ENCODE measurements around the gene CENPF.
"Not testable (repeated sequence)": the region's sequence is repeated elsewhere in the genome, so short reads cannot be mapped to it uniquely, and the experiment has no call there.

The CENPF gene

GRCh38 chr1:214583113-214583512 is 19.9 kb upstream of the CENPF start:
- no peak for DNase-seq (ENCODE audit: low read depth in 2 of 2)

DNA sequence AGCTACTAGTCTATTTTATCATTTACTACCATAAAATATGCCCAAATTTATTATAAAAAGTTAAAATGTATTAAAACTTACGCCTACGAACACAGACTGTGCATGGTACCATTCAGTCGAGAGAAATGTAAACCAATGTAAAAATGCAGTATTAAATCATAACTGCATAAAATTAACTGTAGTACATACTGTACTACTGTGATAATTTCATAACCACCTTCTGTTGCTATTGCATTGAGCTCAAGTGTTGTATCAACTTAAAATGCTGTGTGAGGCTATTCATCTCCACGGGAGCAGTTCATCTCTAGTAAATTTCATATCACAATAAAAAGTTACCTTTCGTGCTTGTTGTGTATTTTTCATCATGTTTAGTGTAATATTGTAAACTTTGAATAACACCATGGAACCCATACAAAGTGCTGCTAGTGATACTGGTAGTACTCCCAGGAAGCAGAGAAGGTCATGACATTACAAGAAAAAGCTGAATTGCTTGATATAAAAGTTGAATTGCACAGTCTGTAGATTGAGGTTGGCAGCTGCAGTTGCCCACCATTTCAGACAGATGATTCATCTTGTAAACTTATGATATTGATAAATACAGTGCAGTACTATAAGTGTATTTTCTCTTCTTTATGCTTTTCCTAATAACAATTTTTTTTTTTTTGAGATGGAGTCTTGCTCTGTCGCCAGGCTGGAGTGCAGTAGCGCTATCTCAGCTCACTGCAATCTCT is 19.0 kb upstream of the CENPF start:
- DNase-seq (ENCODE audit: low read depth in 2 of 2): no peak

- DNase-seq (ENCODE audit: low read depth in 2 of 2): no peak
Observed at GRCh38 chr1:214584805-214585766, 17.9 kb upstream of the CENPF start.

DNA sequence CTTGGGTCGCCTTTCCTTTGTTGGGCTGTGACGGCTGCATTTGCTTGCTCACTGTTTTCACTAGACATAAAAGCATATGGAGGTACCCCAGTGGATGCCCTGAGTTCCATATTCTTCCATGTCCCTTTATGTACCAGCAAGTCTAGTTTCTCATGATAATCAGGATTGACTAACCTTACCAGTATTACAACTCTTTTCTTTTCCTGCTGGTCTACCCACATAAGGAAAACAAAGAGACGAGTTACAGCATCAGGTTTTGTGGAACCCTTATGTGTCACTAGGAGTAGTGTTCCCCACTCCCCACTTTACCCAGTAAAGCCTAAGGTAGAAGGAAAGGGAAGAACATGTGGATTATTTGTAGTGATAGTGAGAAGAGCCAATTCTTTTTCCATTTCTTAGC is 16.4 kb upstream of the CENPF start:
- no peak for DNase-seq (ENCODE audit: low read depth in 2 of 2)

DNA sequence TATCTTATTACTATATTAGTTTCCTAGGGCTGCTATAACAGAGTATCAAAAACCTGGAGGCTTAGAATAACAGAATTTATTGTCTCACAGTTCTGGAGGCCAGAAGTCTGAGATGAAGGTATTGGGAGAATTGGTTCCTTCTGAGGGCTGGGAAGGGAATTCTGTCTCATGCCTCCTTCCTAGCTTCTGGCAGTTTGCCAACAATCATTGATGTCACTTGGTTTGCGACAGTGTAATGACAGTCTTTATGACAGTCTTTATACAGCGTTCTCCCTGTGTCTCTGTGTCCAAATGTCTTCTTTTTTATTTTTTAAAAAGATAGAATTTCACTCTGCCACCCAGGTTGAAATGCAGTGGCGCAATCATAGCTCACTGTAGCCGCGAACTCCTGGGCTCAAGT is 15.8 kb upstream of the CENPF start:
- no peak for DNase-seq (ENCODE audit: low read depth in 2 of 2)

DNA sequence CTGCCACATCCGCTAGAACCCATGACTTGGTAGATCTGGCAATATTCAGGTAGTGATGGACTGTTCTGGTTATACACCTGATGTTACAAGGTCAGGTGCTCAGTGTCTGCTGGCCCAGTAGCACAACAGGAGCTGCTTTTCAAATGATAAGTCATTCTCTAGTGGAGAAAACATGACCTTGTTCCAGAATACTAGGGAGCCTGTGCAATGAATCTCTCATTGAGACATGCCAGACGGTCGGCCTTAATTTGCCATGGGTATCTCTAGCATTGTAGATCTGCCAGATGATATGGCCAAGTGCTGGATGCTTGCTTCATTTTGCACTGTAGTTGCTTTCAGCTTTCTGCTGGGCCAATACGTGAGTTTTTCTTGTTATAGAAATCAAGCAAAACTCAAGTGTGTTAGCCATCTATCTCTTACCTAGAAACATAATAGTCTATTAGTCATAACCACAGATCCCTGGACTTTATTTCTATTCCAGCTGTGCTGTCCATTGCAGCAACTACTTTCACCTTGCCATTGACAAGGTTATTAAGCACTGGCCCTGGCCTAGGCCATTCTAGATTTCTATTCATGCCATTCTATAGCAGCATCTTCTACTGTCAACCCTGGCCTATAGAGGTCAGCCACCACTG is 13.9 kb upstream of the CENPF start:
- no peak for DNase-seq (ENCODE audit: low read depth in 2 of 2)

- no peak for DNase-seq (ENCODE audit: low read depth in 2 of 2)
Observed at GRCh38 chr1:214590696-214591095, 12.3 kb upstream of the CENPF start.

DNA sequence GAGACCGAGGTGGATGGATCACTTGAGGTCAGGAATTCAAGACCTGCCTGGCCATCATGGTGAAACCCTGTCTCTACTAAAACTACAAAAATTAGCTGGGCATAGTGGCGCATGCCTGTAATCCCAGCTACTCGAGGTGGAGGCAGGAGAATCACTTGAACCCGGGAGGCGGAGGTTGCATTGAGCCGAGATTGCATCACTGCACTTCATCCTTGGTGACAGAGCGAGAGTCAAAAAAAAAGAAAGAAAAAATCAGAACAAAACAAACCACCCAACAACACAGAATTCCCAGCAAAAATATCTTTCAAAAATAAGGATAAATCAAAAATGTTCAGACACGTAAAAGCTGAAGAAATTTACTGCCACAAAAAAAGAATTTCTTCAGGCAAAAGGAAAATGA is 11.1 kb upstream of the CENPF start:
- DNase-seq (ENCODE audit: low read depth in 2 of 2): not testable (repeated sequence)

- no peak for DNase-seq (ENCODE audit: low read depth in 2 of 2)
Observed at GRCh38 chr1:214593158-214593557, 9.8 kb upstream of the CENPF start.

GRCh38 chr1:214603819-214604252 is 841 bp downstream of the CENPF start:
- no peak for DNase-seq (ENCODE audit: low read depth in 2 of 2)

GRCh38 chr1:214604523-214604922 is 1.5 kb downstream of the CENPF start:
- no peak for DNase-seq (ENCODE audit: low read depth in 2 of 2)

GRCh38 chr1:214605484-214605883 is 2.5 kb downstream of the CENPF start:
- not testable (repeated sequence) for DNase-seq (ENCODE audit: low read depth in 2 of 2)

DNA sequence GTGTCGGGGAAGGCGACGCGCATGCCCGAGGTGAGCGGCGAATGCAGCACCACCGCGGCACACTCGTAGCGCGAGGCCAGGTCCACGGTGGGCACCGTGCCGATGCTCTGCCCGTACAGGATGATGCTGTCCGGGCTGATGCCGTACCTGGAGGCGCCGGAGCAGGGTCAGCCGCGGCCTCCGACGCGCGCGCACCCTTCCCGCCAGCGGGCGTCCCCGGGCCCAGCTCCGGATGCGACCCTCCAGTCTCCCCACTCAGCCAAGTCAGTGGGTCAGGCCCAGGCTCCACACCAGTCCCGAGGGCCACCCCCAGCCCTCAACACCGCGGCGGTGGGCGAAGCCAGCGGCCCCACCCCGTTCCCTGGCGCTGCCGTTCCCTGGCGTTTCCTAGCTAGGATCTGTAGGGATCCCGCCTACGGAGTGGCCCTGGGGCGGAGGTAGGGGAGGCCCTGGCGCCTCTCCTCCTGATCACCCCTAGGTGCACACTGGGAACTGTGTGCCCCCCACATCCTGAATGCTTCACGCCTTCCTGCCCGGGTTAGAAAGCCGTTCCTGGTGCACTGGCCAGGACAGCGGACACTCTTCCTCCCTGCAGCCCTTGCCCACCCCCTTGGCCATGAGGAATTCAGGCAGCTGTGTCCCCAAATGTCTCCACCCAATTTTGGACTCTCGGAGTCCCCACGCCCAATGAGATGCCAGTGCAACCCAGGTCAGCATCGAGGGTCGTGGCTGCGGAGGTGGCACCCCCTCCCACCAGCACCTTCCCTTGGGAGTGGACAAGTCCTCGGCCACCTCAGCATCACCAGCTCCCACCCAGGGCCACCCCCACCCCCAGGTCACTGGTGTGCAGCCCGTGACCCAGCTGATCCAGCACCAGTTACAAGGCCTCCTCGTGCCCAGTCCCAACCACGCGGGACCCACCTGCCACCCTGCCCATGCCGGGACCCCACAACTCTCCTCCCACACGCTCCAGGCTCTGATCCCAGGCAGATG is 3.2 kb downstream of the CENPF start:
- not testable (repeated sequence) for DNase-seq (ENCODE audit: low read depth in 2 of 2)

- not testable (repeated sequence) for DNase-seq (ENCODE audit: low read depth in 2 of 2)
Observed at GRCh38 chr1:214607492-214608215, 4.7 kb downstream of the CENPF start.

DNA sequence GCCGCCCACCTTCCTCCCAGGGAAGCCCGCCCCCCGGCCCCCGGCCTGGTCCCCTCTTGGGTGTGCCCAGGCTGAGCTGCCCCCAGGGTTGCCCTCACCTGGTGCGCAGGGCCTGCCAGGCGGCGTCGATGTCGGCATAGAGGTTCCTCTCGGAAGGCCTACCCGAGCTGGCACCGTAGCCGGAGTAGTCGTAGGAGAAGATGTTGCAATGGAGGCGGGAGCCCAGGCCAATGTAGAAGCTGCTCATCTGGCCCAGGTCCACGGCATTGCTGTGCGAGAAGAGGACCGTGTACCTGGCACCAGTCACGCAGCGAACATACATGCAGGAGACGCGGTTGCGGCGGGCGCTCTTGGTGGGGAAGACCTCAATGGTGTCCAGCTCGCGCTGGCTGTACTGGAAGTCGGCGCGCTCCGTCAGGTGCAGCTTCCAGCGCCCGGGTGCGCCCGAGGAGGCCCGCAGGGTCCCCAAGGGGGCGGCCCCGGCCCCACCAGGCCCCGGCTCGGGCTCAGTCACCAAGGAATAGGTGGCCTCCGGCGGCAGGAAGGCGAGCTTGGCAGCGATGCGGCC is 5.3 kb downstream of the CENPF start:
- not testable (repeated sequence) for DNase-seq (ENCODE audit: low read depth in 2 of 2)

- DNase-seq (ENCODE audit: low read depth in 2 of 2): not testable (repeated sequence)
Observed at GRCh38 chr1:214608817-214609216, 5.8 kb downstream of the CENPF start.

- DNase-seq (ENCODE audit: low read depth in 2 of 2): no peak
Observed at GRCh38 chr1:214609692-214610091, 6.7 kb downstream of the CENPF start.

DNA sequence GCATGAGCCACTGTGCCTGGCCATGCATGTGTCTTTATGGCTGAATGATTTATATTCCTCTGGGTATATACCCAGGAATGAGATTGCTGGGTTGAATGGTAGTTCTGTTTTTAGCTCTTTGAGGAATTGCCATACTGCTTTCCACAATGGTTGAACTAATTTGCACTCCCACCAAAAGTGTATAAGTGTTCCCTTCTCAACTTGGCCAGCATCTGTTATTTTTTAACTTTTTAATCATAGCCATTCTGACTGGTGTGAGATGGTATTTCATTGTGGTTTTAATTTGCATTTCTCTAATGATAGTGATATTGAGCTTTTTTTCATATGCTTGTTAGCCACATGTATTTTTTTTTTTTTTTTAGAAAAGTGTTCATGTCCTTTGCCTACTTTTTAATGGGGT is 7.1 kb downstream of the CENPF start:
- DNase-seq (ENCODE audit: low read depth in 2 of 2): not testable (repeated sequence)

- DNase-seq (ENCODE audit: low read depth in 2 of 2): no peak
Observed at GRCh38 chr1:214615109-214615508, 12.1 kb downstream of the CENPF start.

DNA sequence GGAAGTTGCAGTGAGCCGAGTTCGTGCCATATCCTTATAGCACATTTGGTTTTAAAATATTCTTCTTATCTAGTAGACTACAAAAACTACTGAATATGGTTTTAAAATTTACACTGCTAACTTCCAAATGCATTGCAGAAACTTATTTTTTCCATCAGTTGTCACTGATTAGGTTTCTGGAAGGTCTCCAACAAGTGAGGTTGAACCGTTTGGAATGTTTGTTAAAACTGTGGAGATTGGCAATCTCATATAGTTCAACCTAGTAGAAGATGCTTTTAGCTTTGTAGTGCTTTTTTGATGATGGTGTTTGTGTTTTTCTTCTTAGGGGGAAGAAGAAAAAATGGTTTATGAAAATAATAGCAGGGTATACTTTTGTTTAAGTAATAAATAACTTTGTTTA is 12.9 kb downstream of the CENPF start:
- no peak for DNase-seq (ENCODE audit: low read depth in 2 of 2)
